Measurements from ENCODE around the gene FOXL3.
"Not testable (repeated sequence)": the region's sequence is repeated elsewhere in the genome, so short reads cannot be mapped to it uniquely, and the experiment has no call there.

Gene FOXL3

DNA sequence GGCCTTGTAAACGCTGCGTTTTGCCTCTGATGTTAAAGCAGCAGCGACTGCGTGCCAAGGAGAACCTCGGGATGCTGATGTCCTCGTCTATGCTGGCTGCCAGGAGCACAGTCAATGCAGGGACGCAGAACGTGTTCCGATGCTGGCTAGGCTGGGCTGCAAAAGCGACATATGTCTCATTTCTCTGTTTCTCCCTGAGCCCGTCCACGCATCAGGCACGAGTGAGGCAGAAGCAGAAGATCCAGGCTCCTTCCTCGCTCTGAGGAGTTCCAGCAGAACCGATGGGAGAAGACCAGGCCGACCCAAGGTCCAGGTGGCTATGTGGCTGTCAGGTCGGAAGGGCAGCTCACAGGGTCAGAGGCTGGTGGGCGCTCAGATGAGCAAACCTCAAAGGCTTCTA is 3.7 kb upstream of the FOXL3 start:
- DNase-seq (ENCODE audit: low read depth in 1 of 2, low spot score in 1 of 2): no peak

DNA sequence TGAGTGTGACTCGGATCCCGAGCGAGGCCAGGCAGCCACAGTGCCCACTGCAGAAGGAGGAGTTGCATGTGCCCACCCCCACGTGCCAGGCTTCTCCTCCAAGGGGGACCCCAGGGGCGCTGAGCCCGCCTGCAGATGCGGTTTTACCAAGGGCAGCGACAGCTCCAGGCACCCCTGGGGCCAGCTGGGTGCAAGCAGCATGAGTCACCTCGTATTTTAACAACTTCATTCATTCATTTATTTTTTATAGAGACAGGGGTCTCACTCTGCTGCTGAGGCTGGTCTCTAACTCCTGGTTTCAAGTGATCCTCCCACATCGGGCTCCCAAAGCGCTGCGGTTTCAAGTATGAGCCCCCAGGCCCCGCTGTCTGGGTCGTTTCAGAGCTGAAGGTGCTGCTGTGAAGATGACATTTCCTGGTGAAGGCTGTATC is 1.3 kb upstream of the FOXL3 start:
- DNase-seq (ENCODE audit: low read depth in 1 of 2, low spot score in 1 of 2): no peak

DNA sequence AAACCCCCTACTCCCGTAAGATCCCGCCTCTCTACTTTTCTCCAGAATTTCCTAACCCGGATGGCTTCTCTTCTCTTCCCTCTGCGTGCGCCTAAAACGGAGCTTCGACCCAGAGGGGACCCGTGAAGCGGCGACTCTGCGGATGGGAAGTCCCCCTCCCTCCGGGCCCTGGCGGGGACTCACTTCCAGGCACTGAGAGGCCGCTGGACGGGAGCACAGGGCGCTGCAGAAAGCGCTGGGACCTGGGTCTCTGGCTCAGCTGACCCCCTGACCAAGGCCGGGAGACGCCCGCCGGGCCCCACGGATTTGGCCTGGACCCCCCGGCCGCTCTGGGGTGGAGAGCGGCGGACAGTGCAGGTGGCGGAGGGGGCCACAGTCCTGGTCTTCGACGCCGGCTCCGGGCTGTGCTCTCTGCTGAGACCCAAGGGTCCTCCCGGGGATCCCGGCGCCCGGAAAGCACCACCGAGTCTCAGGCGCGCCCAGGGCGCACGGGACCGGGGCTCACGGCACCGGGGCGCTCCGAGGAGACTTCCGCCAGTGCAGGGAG is 688 bp upstream of the FOXL3 start:
- no peak for DNase-seq (ENCODE audit: low read depth in 1 of 2, low spot score in 1 of 2)

DNA sequence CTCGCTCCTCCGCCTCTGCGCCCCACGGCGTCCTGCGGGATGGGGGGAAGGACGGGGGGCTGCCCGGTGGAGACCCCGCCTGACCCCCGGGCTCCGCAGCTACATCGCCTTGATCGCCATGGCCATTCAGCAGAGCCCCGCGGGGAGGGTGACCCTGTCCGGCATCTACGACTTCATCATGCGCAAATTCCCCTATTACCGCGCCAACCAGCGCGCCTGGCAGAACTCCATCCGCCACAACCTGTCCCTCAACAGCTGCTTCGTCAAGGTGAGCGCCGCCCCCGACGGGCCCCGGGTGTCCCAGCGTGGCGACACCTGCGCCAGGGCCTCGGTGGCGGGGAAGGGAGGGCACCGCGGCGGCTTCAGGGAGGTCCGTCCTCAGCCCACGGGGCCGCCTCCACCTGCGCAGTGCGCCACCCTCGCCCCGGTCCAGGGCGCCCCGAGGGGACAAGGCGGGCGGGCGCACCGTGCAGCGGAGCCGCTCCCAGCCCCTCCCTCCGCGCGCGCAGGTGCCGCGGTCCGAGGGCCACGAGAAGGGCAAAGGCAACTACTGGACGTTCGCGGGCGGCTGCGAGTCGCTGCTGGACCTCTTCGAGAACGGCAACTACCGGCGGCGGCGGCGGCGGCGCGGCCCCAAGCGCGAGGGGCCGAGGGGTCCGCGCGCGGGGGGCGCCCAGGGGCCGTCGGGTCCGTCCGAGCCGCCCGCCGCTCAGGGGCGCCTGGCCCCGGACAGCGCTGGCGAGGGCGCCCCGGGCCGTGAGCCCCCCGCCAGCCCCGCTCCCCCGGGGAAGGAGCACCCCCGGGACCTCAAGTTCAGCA is 793 bp downstream of the FOXL3 start:
- DNase-seq (ENCODE audit: low read depth in 1 of 2, low spot score in 1 of 2): no peak

GRCh38 chr7:291373-292092 is 1.6 kb downstream of the FOXL3 start:
- DNase-seq (ENCODE audit: low read depth in 1 of 2, low spot score in 1 of 2): no peak

DNA sequence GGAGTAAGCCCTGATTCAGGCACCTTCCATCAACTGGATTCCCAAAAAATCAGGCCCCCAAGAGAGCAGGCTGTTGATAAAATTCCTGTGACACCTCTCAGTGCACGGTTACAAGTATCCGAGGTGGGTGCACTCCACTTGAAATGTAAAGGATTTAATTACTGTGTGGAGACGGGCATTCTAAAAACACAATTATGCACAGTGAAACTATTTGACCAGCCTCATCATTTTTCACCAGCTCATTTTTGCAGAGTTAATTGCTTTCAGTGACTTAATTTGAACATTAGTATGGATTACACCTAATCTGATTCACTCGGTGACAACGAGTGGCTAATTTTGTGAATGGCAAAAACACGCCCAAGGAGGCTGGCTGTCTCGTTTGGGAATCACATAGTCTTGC is 2.3 kb downstream of the FOXL3 start:
- no peak for DNase-seq (ENCODE audit: low read depth in 1 of 2, low spot score in 1 of 2)

DNA sequence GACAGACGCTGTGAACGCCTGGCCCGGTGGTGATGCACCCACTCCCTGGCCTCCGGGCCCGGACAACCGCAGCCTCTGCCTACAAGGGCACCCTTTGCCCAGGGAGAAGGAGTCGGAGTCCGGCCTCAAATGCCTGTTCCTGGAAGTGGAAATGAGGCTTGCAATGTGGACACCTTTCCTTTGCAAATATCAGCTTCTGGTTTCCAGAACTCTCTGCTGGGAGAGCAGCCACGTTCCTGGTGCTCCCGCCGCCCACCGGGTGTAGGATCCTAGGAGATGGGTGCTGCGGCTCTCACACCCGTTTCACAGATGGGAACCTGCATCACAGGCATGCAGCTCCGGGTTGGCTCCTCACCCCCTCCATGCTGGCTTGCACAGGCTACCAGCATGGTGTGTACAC is 2.9 kb downstream of the FOXL3 start:
- DNase-seq (ENCODE audit: low read depth in 1 of 2, low spot score in 1 of 2): no peak

GRCh38 chr7:293681-294439 is 3.9 kb downstream of the FOXL3 start:
- DNase-seq (ENCODE audit: low read depth in 1 of 2, low spot score in 1 of 2): no peak

GRCh38 chr7:294440-295154 is 4.6 kb downstream of the FOXL3 start:
- no peak for DNase-seq (ENCODE audit: low read depth in 1 of 2, low spot score in 1 of 2)

- DNase-seq (ENCODE audit: low read depth in 1 of 2, low spot score in 1 of 2): no peak
Measured at GRCh38 chr7:295155-296154, 5.5 kb downstream of the FOXL3 start.

DNA sequence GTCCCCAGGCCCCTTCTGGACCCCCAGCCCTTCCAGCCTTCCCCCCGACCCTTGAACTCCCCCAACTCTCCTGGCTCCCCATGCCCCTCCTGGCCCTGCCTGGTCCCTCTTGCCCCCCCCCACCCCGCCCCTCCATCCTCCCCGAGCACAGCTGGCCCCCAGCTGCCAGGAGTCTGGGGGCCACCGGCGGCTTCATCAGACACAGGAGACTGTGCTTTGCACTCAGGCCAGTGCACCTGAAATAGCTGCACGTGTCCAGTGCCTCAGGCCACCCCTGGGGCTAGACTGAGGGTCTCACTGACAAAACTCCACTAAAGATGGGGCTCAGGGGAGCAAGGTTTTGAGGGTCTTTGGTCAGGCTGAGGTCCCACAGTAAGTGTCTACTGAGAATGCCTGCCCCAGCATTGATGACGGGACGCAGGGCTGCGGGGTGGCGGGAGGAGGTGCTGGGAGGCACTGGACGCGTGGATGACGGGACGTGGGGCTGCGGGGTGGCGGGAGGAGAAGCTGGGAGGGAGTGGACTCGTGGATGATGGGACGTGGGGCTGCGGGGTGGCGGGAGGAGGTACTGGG is 6.5 kb downstream of the FOXL3 start:
- no peak for DNase-seq (ENCODE audit: low read depth in 1 of 2, low spot score in 1 of 2)

DNA sequence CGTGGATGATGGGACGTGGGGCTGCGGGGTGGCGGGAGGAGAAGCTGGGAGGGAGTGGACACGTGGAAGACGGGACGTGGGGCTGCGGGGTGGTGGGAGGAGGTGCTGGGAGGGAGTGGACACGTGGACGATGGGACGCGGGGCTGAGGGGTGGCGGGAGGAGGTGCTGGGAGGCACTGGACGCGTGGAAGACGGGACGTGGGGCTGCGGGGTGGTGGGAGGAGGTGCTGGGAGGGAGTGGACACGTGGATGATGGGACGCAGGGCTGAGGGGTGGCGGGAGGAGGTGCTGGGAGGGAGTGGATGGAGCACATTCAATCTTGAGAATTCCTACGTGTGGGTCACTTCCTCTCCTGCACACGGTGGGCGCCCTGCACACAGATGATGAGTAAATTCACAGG is 7.2 kb downstream of the FOXL3 start:
- not testable (repeated sequence) for DNase-seq (ENCODE audit: low read depth in 1 of 2, low spot score in 1 of 2)

DNA sequence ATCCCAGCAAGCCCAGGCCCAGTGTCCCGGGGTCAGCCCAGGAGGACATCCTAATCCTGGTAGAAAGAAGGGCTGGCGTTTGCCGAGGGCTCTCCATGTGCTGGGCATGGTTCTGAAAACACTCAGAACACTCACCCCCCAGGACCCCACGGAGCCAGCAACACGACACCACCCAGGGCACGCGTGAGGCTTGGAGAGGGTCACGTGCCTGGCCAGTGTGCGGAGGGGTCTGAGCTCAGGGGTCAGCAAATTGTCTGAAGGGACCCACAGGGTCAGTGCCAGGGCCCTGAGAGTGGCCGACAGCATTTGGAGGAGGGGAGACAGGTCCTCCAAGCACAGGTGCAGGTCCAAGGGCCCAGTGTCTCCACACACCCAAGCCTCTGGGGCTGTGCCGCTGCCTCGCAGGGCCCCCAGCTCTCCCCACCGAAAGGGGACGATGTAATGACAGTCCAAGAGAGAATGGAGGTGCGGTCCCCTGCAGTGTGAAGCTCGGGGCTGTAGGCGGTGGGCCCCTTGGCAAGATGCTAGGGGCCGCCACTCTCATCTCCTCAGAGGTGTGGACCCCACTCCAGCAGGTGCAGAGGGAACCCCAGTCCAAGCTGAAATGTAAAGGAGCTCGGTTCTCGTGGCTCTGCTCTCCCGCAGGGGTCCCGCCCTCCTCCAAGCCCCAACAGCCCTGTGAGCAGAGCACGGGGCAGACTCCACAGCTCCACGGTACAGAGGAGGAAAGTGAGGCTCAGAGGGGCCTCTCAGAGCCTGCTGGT is 7.8 kb downstream of the FOXL3 start:
- DNase-seq (ENCODE audit: low read depth in 1 of 2, low spot score in 1 of 2): no peak

DNA sequence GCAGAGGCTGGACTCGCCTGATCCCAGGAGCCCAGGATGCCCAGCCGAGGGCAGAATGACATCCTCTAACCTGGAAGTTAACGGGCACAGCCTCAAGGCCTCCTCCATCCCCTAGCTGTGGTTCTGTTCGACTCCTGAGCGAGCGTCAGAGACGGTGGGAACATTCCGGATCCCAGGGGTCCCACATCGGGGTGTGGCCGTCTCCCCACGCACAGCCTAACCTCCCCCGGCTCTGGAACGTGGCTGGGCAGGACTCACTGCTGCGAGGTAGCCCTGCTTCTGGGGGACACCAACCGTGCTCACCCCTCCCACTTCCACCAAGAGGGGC is 8.4 kb downstream of the FOXL3 start:
- DNase-seq (ENCODE audit: low read depth in 1 of 2, low spot score in 1 of 2): no peak

- no peak for DNase-seq (ENCODE audit: low read depth in 1 of 2, low spot score in 1 of 2)
Measured at GRCh38 chr7:298743-299142, 8.8 kb downstream of the FOXL3 start.

DNA sequence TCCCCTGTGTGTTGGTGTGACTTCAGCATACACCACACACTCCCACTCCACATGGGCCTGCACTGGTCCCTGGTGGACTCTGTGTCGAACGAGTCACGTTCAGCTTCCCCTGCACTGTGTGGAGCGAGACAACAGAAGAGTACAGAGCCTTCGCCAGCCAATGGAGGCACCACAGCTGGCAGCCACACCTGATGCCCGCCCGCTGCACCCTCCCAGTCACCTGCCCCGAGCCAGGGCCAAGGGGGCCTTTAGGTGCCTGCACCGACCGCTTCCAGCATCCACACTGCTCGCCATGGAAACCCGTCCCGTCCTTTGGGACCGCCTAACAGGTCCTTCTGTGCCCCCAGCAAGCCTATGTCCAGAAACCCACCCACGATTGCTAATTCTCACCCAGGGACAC is 9.2 kb downstream of the FOXL3 start:
- no peak for DNase-seq (ENCODE audit: low read depth in 1 of 2, low spot score in 1 of 2)

DNA sequence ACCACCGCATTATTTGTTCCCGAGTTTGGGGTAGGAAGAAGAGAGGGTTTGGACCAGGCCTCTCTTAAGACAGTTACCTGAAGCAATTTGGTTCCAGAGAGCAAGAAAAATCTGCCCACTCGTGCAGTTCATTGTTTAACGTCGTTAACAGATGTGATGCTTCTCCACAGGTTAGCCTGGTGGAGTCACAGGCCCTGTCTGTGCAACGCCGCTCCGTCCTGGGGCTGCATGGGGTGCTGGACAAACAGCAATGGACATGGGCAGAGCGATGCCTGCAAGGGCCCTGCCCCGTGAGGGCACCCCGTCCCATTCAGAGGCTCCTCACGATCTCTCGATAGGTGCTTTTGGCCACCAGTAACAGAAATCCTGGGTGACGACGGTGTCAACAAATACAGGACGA is 9.7 kb downstream of the FOXL3 start:
- no peak for DNase-seq (ENCODE audit: low read depth in 1 of 2, low spot score in 1 of 2)

DNA sequence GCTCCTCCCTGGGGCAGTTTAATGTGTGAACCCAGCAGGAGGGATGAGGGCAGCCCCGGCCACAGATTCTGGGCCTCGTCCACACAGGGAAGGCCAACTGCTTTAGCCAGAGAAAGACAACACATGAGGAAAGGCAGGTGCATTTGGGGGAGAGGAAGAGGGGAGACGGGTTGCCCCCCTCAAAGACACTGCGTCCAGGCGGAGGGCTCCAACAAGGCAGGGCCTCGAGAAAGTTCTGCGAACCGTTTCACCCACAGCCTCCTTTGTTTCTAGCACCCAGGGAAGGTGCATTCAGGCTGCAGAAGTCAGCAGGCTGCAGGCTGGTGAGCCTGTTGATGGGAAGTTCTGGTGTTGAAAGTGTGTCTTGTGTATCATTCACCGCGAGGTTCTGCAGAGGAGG is 10.1 kb downstream of the FOXL3 start:
- DNase-seq (ENCODE audit: low read depth in 1 of 2, low spot score in 1 of 2): no peak
